Measurements from ENCODE around the gene CYP4F8.

GRCh38 chr19:15639596-15639995 is 24.6 kb downstream of the CYP4F8 start:
- TF ChIP-seq, protein P1, sequence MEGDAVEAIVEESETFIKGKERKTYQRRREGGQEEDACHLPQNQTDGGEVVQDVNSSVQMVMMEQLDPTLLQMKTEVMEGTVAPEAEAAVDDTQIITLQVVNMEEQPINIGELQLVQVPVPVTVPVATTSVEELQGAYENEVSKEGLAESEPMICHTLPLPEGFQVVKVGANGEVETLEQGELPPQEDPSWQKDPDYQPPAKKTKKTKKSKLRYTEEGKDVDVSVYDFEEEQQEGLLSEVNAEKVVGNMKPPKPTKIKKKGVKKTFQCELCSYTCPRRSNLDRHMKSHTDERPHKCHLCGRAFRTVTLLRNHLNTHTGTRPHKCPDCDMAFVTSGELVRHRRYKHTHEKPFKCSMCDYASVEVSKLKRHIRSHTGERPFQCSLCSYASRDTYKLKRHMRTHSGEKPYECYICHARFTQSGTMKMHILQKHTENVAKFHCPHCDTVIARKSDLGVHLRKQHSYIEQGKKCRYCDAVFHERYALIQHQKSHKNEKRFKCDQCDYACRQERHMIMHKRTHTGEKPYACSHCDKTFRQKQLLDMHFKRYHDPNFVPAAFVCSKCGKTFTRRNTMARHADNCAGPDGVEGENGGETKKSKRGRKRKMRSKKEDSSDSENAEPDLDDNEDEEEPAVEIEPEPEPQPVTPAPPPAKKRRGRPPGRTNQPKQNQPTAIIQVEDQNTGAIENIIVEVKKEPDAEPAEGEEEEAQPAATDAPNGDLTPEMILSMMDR (IDR thresholded peaks at IDR 0.05 in 4 of 5, conservative IDR thresholded peaks at IDR 0.05 in 1 of 5), result no peak
- no peak for TF ChIP-seq POLR2A (IDR thresholded peaks at IDR 0.05)

Data from gastrocnemius medialis (tissue), 4 donors.